Measurements from ENCODE around the gene SPOCD1.

DNA sequence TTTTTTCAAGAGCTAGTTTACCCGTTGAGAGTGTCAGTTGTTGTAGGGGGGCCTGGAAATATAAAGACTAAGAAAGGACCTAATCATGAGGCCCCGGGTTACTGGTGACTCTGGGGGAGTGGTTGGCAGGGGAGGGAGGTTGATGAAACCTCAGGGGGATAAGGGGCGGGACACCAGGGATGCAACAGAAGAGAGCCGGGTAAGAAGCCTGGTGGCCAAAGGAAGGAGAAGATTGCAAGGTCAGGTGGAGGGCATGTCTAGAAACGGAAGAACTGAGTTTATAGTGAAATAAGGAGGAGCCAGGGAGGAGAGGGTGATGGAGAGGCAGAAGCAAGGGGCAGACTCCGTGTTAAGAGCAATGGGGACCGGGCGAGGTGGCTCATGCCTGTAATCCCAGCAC, 12.5 kb upstream of the SPOCD1 start:
- TF ChIP-seq, protein P1, sequence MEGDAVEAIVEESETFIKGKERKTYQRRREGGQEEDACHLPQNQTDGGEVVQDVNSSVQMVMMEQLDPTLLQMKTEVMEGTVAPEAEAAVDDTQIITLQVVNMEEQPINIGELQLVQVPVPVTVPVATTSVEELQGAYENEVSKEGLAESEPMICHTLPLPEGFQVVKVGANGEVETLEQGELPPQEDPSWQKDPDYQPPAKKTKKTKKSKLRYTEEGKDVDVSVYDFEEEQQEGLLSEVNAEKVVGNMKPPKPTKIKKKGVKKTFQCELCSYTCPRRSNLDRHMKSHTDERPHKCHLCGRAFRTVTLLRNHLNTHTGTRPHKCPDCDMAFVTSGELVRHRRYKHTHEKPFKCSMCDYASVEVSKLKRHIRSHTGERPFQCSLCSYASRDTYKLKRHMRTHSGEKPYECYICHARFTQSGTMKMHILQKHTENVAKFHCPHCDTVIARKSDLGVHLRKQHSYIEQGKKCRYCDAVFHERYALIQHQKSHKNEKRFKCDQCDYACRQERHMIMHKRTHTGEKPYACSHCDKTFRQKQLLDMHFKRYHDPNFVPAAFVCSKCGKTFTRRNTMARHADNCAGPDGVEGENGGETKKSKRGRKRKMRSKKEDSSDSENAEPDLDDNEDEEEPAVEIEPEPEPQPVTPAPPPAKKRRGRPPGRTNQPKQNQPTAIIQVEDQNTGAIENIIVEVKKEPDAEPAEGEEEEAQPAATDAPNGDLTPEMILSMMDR (IDR thresholded peaks at IDR 0.05) = no peak
- no peak for TF ChIP-seq POLR2A (IDR thresholded peaks at IDR 0.05)

All from adrenal gland (tissue), 5 donors.